ENCODE data around the gene CROT. TPM values are rescaled to one million over a fixed set of nuclear protein-coding genes. Genes with fewer than 3 reads are reported as not detected.
A peak's percentile ranks its signal among the peaks of the same experiment; 100 is the strongest.

Gene CROT
- total RNA-seq, 4 donors from 2014 or later, result 31.4 to 74.9 (median 50.6) TPM

DNA sequence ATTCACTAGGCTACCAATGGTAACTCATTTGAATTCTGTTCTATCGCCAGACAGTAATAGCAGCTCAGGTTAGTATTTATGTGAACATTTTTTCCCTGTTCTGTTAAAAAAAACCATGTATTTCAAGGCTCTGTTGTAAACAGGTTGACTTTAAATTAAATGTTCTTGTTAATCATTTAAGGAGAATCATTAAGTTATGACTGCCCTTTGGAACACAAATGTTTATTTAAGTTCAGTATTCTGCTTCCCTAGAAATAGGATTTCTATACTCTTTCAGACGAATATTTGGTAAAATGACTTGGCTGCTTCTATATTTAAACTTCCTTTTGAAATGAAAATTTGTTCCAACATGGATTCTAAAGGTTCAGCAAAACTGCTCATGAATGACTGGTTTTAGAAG, 13.1 kb upstream of the CROT start:
- no peaks in the 10 kb centered on the region for H3K27me3 ChIP-seq
- H3K9me3 ChIP-seq, result peaks cover 0 to 33% (median 9%) of the 10 kb centered on the region in 4 donors
- H3K4me1 ChIP-seq, result peaks cover 0 to 14% (median 0%) of the 10 kb centered on the region in 4 donors
- no peak overlapping the region for H3K4me3 ChIP-seq
- TF ChIP-seq POLR2A (IDR thresholded peaks at IDR 0.05) (no peak), CTCF (IDR thresholded peaks at IDR 0.05) (no peak)
- H3K27ac ChIP-seq, result peak overlapping the region in 2 of 4 donors; percentile 17 to 66
- no peak for DNase-seq
- peaks cover 0 to 16% (median 0%) of the 10 kb centered on the region in 3 donors for H3K36me3 ChIP-seq

DNA sequence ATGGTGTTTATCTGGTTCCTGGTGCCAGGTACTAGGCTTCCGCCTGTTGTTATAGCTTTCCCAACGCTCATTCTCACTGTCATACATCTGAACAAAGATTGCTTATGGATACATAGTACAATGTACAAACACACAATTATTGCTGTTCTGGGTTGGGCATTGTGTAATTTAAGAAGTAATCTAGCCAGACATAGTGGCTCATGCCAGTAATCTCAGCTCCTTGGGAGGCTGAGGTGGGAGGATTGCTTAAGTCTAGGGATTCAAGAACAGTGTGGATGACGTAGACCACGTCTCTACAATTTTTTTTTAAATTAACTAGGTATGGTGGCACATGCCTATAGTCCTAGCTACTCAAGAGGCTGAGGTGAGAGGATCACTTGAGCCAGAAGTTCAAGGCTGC, 9.3 kb upstream of the CROT start:
- no peaks in the 10 kb centered on the region for H3K27me3 ChIP-seq
- no peak for DNase-seq
- H3K36me3 ChIP-seq, result peaks cover 0 to 9% (median 0%) of the 10 kb centered on the region in 3 donors
- H3K27ac ChIP-seq, result peak overlapping the region in 3 of 4 donors; percentile 21 to 70 (median 43)
- no peak overlapping the region for H3K4me3 ChIP-seq
- H3K9me3 ChIP-seq, result no peaks in the 10 kb centered on the region
- H3K4me1 ChIP-seq, result peaks cover 0 to 14% (median 0%) of the 10 kb centered on the region in 4 donors
- no peak for TF ChIP-seq POLR2A (IDR thresholded peaks at IDR 0.05)
- TF ChIP-seq CTCF (IDR thresholded peaks at IDR 0.05), result no peak

DNA sequence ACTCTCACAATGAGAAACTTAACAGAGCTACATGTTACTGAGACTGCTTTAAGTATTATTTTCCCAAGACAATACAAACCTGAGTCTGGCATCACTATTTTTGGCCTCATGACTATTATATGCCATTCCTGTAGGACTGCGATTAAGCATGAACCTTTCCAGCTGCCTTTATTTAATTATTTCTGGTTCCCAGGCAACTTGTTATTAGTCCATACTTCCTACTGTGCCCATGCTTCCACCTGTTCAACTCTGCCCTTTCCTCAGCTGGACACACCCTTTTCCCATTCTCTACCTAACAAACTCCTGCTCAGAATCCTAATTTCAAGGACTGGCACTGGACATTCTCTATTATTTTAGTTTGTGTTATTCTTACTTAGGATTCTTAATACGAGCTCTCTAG, 8.1 kb upstream of the CROT start:
- Histone ChIP-seq H3K27ac (no peak overlapping the region), H3K4me1 (peaks cover 0 to 10% (median 0%) of the 10 kb centered on the region in 4 donors), H3K9me3 (no peaks in the 10 kb centered on the region), H3K4me3 (no peak overlapping the region), H3K36me3 (peaks cover 0 to 9% (median 0%) of the 10 kb centered on the region in 3 donors), H3K27me3 (no peaks in the 10 kb centered on the region)
- no peak for DNase-seq
- no peak for TF ChIP-seq POLR2A (IDR thresholded peaks at IDR 0.05)
- TF ChIP-seq CTCF (IDR thresholded peaks at IDR 0.05), result no peak

GRCh38 chr7:87339373-87339897, 6.0 kb upstream of the CROT start:
- no peak for DNase-seq
- Histone ChIP-seq H3K36me3 (peaks cover 0 to 9% (median 0%) of the 10 kb centered on the region in 3 donors), H3K27ac (no peak overlapping the region), H3K9me3 (no peaks in the 10 kb centered on the region), H3K4me3 (no peak overlapping the region), H3K27me3 (no peaks in the 10 kb centered on the region), H3K4me1 (peaks cover 0 to 28% (median 3%) of the 10 kb centered on the region in 4 donors)
- TF ChIP-seq POLR2A (IDR thresholded peaks at IDR 0.05), result no peak

- no peak for DNase-seq
- Histone ChIP-seq H3K4me1 (peaks cover 0 to 34% (median 3%) of the 10 kb centered on the region in 4 donors), H3K27ac (no peak overlapping the region), H3K36me3 (peaks cover 0 to 9% (median 0%) of the 10 kb centered on the region in 3 donors), H3K27me3 (no peaks in the 10 kb centered on the region), H3K9me3 (no peaks in the 10 kb centered on the region), H3K4me3 (no peak overlapping the region)
- TF ChIP-seq CTCF (IDR thresholded peaks at IDR 0.05) (no peak), POLR2A (IDR thresholded peaks at IDR 0.05) (no peak)
These were observed 4.0 kb upstream of the CROT start for GRCh38 chr7:87341441-87341840.

GRCh38 chr7:87342231-87342630, 3.2 kb upstream of the CROT start:
- TF ChIP-seq POLR2A (IDR thresholded peaks at IDR 0.05) (no peak), CTCF (IDR thresholded peaks at IDR 0.05) (no peak)
- H3K27ac ChIP-seq, result no peak overlapping the region

More at GRCh38 chr7:87342231-87342630, 3.2 kb upstream of the CROT start:
- no peak for DNase-seq
- Histone ChIP-seq H3K4me1 (peaks cover 0 to 29% (median 3%) of the 10 kb centered on the region in 4 donors), H3K9me3 (no peaks in the 10 kb centered on the region), H3K27me3 (no peaks in the 10 kb centered on the region), H3K4me3 (no peak overlapping the region), H3K36me3 (peaks cover 0 to 9% (median 0%) of the 10 kb centered on the region in 3 donors)
